Measurements from ENCODE around the gene UBASH3A.

The UBASH3A gene

DNA sequence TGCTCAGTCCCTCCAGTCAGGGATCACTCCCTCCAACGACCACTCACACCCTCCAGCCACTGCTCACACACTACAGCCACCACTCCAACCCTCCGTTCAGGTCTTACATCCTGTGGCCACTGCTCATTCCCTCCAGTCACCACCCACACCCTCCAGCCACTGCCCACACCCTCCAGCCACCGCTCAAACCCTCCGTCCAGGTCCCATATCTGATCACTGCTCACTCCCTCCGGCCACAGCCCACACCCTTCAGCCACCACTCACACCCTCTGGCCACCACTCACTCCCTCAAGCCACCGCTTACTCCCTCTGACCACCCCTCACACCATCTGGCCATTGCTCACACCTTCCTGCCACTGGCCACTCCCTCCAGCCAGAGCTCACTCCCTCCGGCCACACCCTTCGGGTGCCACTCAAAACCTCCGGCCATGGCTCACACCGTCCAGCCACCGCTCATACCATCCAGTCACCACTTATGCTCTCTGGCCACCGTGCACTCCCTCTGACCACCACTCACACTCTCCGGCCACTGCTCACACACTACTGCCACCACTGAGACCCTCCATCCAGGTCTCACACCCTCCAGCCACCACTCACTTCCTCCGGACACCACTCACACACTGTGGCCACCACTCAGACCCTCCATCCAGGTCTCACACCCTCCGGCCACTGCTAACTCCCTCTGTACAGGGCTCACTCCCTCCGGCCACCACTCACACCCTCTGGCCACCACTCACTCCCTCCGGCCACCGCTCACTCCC lies 32.6 kb upstream of the UBASH3A start:
- Histone ChIP-seq H2AFZ (ENCODE audit: low read length) (no peak overlapping the region), H2BK12ac (ENCODE audit: low read length) (peak overlapping the region; percentile 73), H3K4ac (ENCODE audit: low read length) (no peak overlapping the region), H3K23ac (ENCODE audit: low read depth, low read length, poor library complexity) (peak overlapping the region; percentile 37), H3K27ac (replicated peaks; ENCODE audit: low read length) (no peak overlapping the region), H3K36me3 (replicated peaks in 1 of 2; ENCODE audit: control insufficient read depth in 2 of 2, insufficient read depth in 2 of 2, low read length in 2 of 2) (no peaks in the 10 kb centered on the region), H3K4me2 (ENCODE audit: insufficient read depth, low read length, poor library complexity, severe bottlenecking) (no peak overlapping the region), H3K14ac (ENCODE audit: low read length) (no peak overlapping the region), H3K27me3 (ENCODE audit: control insufficient read depth in 3 of 3, insufficient read depth in 3 of 3, low read depth in 1 of 3, low read length in 3 of 3) (no peaks in the 10 kb centered on the region), H2BK5ac (ENCODE audit: low read length) (peak overlapping the region; percentile 50), H4K8ac (ENCODE audit: low read depth, low read length) (no peak overlapping the region), H3K4me3 (ENCODE audit: low read length in 2 of 2) (peak overlapping the region in 1 of 2 donors; percentile 29), H3K79me1 (ENCODE audit: low read depth, low read length) (no peaks in the 10 kb centered on the region), H2AK5ac (ENCODE audit: low read depth, low read length) (peak overlapping the region; percentile 85), H3K9ac (ENCODE audit: low read depth, low read length, poor library complexity) (no peak overlapping the region), H3K9me3 (replicated peaks in 1 of 2; ENCODE audit: control insufficient read depth in 2 of 2, insufficient read depth in 1 of 2, low read depth in 1 of 2, low read length in 2 of 2) (no peaks in the 10 kb centered on the region), H2BK15ac (ENCODE audit: low read length) (no peak overlapping the region), H3K18ac (ENCODE audit: low read length) (peak overlapping the region; percentile 70), H4K91ac (ENCODE audit: low read depth, low read length, poor library complexity) (peak overlapping the region; percentile 83), H2BK120ac (ENCODE audit: low read depth, low read length) (no peak overlapping the region), H3K4me1 (ENCODE audit: control insufficient read depth in 2 of 2, insufficient read depth in 1 of 2, low read depth in 1 of 2, low read length in 2 of 2) (peaks cover 0 to 4% of the 10 kb centered on the region in 2 donors)
- no CpG with 5 or more reads among the region's 18 CpGs for WGBS, 2 donors (ENCODE audit: extremely low coverage in 2 of 2, insufficient read length in 2 of 2, insufficient replicate concordance in 1 of 2)
- DNase-seq (ENCODE audit: low spot score), result no peak

DNA sequence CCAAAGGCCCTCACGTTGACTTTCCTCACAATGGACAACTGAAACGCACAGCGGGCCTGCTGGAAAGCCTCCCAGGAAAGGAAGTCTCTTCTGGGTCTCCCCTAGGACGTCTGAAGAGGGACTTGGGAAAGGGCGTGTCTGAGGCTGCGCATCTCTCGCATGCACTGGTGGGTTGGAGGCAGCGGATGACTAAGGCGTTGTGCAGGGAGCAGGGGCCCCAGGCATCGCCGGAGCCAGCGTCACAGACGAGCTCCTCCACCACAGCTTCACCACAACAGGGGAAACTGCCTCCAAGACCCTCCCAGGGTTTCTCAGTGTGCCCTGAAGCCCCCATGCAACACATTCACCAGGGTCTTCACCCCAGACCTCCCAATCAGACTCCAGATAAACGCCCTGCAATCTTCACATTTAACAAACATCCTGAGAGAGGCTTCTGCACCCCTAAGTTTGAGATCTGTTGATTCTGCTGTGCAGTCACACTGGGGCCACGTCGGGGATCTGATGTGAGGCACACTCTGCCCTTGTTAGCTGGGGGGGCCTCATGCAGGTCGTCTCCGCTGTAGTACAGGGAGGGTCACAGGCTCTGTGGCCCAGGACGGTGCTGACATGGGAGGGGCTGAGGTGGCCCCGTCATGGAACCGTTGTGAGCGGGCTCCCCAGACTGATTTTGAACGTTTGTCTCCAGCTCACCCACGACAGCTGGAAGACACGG lies 30.4 kb upstream of the UBASH3A start:
- no peak overlapping the region for H3K27ac ChIP-seq (replicated peaks; ENCODE audit: low read length)
- no peak overlapping the region for H3K4me2 ChIP-seq (ENCODE audit: insufficient read depth, low read length, poor library complexity, severe bottlenecking)
- H2BK12ac ChIP-seq (ENCODE audit: low read length), result no peak overlapping the region
- H3K14ac ChIP-seq (ENCODE audit: low read length), result peak overlapping the region; percentile 78
- H3K18ac ChIP-seq (ENCODE audit: low read length), result no peak overlapping the region
- no peak overlapping the region for H2BK15ac ChIP-seq (ENCODE audit: low read length)
- H3K4ac ChIP-seq (ENCODE audit: low read length), result no peak overlapping the region
- no peak for DNase-seq (ENCODE audit: low spot score)
- no peak overlapping the region for H4K8ac ChIP-seq (ENCODE audit: low read depth, low read length)
- H3K9me3 ChIP-seq (replicated peaks in 1 of 2; ENCODE audit: control insufficient read depth in 2 of 2, insufficient read depth in 1 of 2, low read depth in 1 of 2, low read length in 2 of 2), result no peaks in the 10 kb centered on the region
- no peak overlapping the region for H3K4me3 ChIP-seq (ENCODE audit: low read length in 2 of 2)
- no peak overlapping the region for H2BK120ac ChIP-seq (ENCODE audit: low read depth, low read length)
- peaks cover 0 to 2% (median 0%) of the 10 kb centered on the region in 3 experiments for H3K27me3 ChIP-seq (ENCODE audit: control insufficient read depth in 3 of 3, insufficient read depth in 3 of 3, low read depth in 1 of 3, low read length in 3 of 3)
- H2AFZ ChIP-seq (ENCODE audit: low read length), result no peak overlapping the region
- H3K4me1 ChIP-seq (ENCODE audit: control insufficient read depth in 2 of 2, insufficient read depth in 1 of 2, low read depth in 1 of 2, low read length in 2 of 2), result peaks cover 0 to 4% of the 10 kb centered on the region in 2 donors
- no peaks in the 10 kb centered on the region for H3K36me3 ChIP-seq (replicated peaks in 1 of 2; ENCODE audit: control insufficient read depth in 2 of 2, insufficient read depth in 2 of 2, low read length in 2 of 2)
- H3K9ac ChIP-seq (ENCODE audit: low read depth, low read length, poor library complexity), result no peak overlapping the region
- H4K91ac ChIP-seq (ENCODE audit: low read depth, low read length, poor library complexity), result no peak overlapping the region
- peak overlapping the region; percentile 51 for H2AK5ac ChIP-seq (ENCODE audit: low read depth, low read length)
- no peak overlapping the region for H2BK5ac ChIP-seq (ENCODE audit: low read length)
- H3K79me1 ChIP-seq (ENCODE audit: low read depth, low read length), result no peaks in the 10 kb centered on the region
- no peak overlapping the region for H3K23ac ChIP-seq (ENCODE audit: low read depth, low read length, poor library complexity)
- no CpG with 5 or more reads among the region's 25 CpGs for WGBS, 2 donors (ENCODE audit: extremely low coverage in 2 of 2, insufficient read length in 2 of 2, insufficient replicate concordance in 1 of 2)

DNA sequence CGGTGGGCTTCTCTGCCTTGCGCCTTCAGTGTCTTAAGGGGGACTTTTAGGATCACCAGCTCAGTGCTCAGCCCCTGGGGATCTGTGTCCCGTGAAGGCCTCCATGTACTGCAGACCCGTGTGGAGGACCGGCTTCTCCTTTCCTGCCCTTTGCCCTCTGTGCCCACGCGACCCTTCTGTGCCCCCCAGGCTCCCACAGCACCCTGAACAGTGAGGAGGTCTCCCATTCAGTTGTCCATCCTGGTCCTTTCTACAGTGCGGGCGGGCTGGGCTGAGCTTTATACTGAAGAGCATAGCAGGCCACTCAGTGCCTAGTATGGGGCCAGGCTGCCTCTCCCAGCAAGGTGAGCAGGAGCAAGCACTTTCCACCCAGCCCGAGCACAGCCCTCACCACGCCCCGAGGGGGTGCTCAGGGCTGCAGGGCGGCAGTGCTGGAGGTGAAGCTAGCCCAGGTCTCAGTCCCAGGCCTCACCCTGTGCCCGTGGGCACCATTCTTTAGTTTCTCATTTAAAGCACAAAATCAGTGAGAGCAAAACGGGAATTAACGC lies 29.7 kb upstream of the UBASH3A start:
- H4K8ac ChIP-seq (ENCODE audit: low read depth, low read length), result no peak overlapping the region
- no peak overlapping the region for H3K4me2 ChIP-seq (ENCODE audit: insufficient read depth, low read length, poor library complexity, severe bottlenecking)
- no peak overlapping the region for H2BK12ac ChIP-seq (ENCODE audit: low read length)
- no peaks in the 10 kb centered on the region for H3K79me1 ChIP-seq (ENCODE audit: low read depth, low read length)
- peak overlapping the region; percentile 27 for H2BK15ac ChIP-seq (ENCODE audit: low read length)
- peak overlapping the region; percentile 78 for H3K14ac ChIP-seq (ENCODE audit: low read length)
- H3K27me3 ChIP-seq (ENCODE audit: control insufficient read depth in 3 of 3, insufficient read depth in 3 of 3, low read depth in 1 of 3, low read length in 3 of 3), result peaks cover 0 to 2% (median 0%) of the 10 kb centered on the region in 3 experiments
- H3K27ac ChIP-seq (replicated peaks; ENCODE audit: low read length), result no peak overlapping the region
- peak overlapping the region; percentile 13 for H2BK120ac ChIP-seq (ENCODE audit: low read depth, low read length)
- no peak overlapping the region for H3K9ac ChIP-seq (ENCODE audit: low read depth, low read length, poor library complexity)
- peak overlapping the region; percentile 75 for H3K23ac ChIP-seq (ENCODE audit: low read depth, low read length, poor library complexity)
- H2AFZ ChIP-seq (ENCODE audit: low read length), result no peak overlapping the region
- H2AK5ac ChIP-seq (ENCODE audit: low read depth, low read length), result peak overlapping the region; percentile 51
- H3K4ac ChIP-seq (ENCODE audit: low read length), result no peak overlapping the region
- H2BK5ac ChIP-seq (ENCODE audit: low read length), result no peak overlapping the region
- H3K4me1 ChIP-seq (ENCODE audit: control insufficient read depth in 2 of 2, insufficient read depth in 1 of 2, low read depth in 1 of 2, low read length in 2 of 2), result peaks cover 0 to 4% of the 10 kb centered on the region in 2 donors
- no peak overlapping the region for H4K91ac ChIP-seq (ENCODE audit: low read depth, low read length, poor library complexity)
- no peaks in the 10 kb centered on the region for H3K9me3 ChIP-seq (replicated peaks in 1 of 2; ENCODE audit: control insufficient read depth in 2 of 2, insufficient read depth in 1 of 2, low read depth in 1 of 2, low read length in 2 of 2)
- H3K4me3 ChIP-seq (ENCODE audit: low read length in 2 of 2), result no peak overlapping the region
- DNase-seq (ENCODE audit: low spot score), result no peak
- no CpG with 5 or more reads among the region's 16 CpGs for WGBS, 2 donors (ENCODE audit: extremely low coverage in 2 of 2, insufficient read length in 2 of 2, insufficient replicate concordance in 1 of 2)
- H3K36me3 ChIP-seq (replicated peaks in 1 of 2; ENCODE audit: control insufficient read depth in 2 of 2, insufficient read depth in 2 of 2, low read length in 2 of 2), result no peaks in the 10 kb centered on the region
- no peak overlapping the region for H3K18ac ChIP-seq (ENCODE audit: low read length)

DNA sequence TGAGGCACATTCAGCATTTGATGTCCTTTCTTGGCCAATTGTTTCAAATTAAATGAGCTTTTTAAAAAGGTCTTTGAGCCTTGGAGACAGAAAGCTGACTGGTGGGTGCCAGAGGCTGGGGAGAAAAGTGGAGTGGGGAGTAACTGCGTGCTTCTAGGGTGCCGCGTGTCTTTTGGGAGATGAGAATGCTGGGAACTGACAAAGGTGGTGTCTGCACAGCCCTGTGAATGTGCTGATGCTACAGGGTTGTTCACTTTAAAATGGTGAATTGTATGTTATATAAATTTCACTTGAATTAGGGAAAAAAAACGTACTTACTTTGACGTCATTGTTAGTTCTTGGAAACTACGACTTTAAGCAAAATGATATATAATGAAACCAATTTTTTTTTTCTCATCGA lies 29.2 kb upstream of the UBASH3A start:
- Histone ChIP-seq H4K91ac (ENCODE audit: low read depth, low read length, poor library complexity) (no peak overlapping the region), H3K79me1 (ENCODE audit: low read depth, low read length) (no peaks in the 10 kb centered on the region), H3K23ac (ENCODE audit: low read depth, low read length, poor library complexity) (no peak overlapping the region), H3K9ac (ENCODE audit: low read depth, low read length, poor library complexity) (no peak overlapping the region), H4K8ac (ENCODE audit: low read depth, low read length) (no peak overlapping the region), H2AK5ac (ENCODE audit: low read depth, low read length) (no peak overlapping the region), H2BK120ac (ENCODE audit: low read depth, low read length) (no peak overlapping the region), H3K18ac (ENCODE audit: low read length) (no peak overlapping the region), H3K4me1 (ENCODE audit: control insufficient read depth in 2 of 2, insufficient read depth in 1 of 2, low read depth in 1 of 2, low read length in 2 of 2) (peaks cover 0 to 4% of the 10 kb centered on the region in 2 donors), H3K9me3 (replicated peaks in 1 of 2; ENCODE audit: control insufficient read depth in 2 of 2, insufficient read depth in 1 of 2, low read depth in 1 of 2, low read length in 2 of 2) (no peaks in the 10 kb centered on the region), H2BK15ac (ENCODE audit: low read length) (no peak overlapping the region), H3K4me3 (ENCODE audit: low read length in 2 of 2) (no peak overlapping the region), H3K4ac (ENCODE audit: low read length) (no peak overlapping the region), H2BK5ac (ENCODE audit: low read length) (no peak overlapping the region), H3K27ac (replicated peaks; ENCODE audit: low read length) (no peak overlapping the region), H3K14ac (ENCODE audit: low read length) (no peak overlapping the region), H2BK12ac (ENCODE audit: low read length) (no peak overlapping the region), H2AFZ (ENCODE audit: low read length) (no peak overlapping the region), H3K4me2 (ENCODE audit: insufficient read depth, low read length, poor library complexity, severe bottlenecking) (no peak overlapping the region), H3K27me3 (ENCODE audit: control insufficient read depth in 3 of 3, insufficient read depth in 3 of 3, low read depth in 1 of 3, low read length in 3 of 3) (peaks cover 0 to 2% (median 0%) of the 10 kb centered on the region in 3 experiments), H3K36me3 (replicated peaks in 1 of 2; ENCODE audit: control insufficient read depth in 2 of 2, insufficient read depth in 2 of 2, low read length in 2 of 2) (no peaks in the 10 kb centered on the region)
- no CpG with 5 or more reads among the region's 7 CpGs for WGBS, 2 donors (ENCODE audit: extremely low coverage in 2 of 2, insufficient read length in 2 of 2, insufficient replicate concordance in 1 of 2)
- no peak for DNase-seq (ENCODE audit: low spot score)
